G401 (cell line): ENCODE data around the gene SLC28A2. TPM values are rescaled to one million over a fixed set of nuclear protein-coding genes. Genes with fewer than 3 reads are reported as not detected.
A peak's percentile ranks its signal among the peaks of the same experiment; 100 is the strongest.
"Not testable (repeated sequence)": the region's sequence is repeated elsewhere in the genome, so short reads cannot be mapped to it uniquely, and the experiment has no call there.

ENCODE experiments used
- DNase-seq: peaks from one replicate; pipeline ENCODE4 v3.0.0-alpha.2; 2015; ENCODE audit warnings: low spot score
- in situ Hi-C: cut with HindIII; loops from 2 replicates; pipeline ENCODE4 v1.10.0; 2016; ENCODE audit warnings: low sequenced_read_pairs, mixed read lengths
- total RNA-seq: library from RNA; depleted of rRNA; stranded (reverse); fragments of >200 nt; shearing (Covaris generic); gene quantifications from 2 replicates; pipeline ENCODE4 v1.2.3, GENCODE V29; 2014; rRNA removed

Gene SLC28A2
- total RNA-seq: not detected in 2 replicates

- in situ Hi-C loops: no loop called here
- DNase-seq: no peak
These were observed at the start of gene SLC28A2 for GRCh38 chr15:45251888-45252287. TSS of gene SLC28A2 (plus strand) at chr15:45252234. CDS start at chr15:45253216, 982 bp downstream.

- in situ Hi-C loops: loop anchor here (10.0 kb wide), 1 partner anchor 192 kb away; no protein-coding TSS in a partner anchor
- DNase-seq: no peak
These were observed 48.9 kb upstream of the SLC28A2 start for GRCh38 chr15:45203182-45203581.

- peak; percentile 43 for DNase-seq
These were observed 46.8 kb upstream of the SLC28A2 start for GRCh38 chr15:45205192-45205591.

GRCh38 chr15:45212493-45212892 is 39.5 kb upstream of the SLC28A2 start:
- no peak for DNase-seq
- in situ Hi-C loops: no loop called here

More at GRCh38 chr15:45205192-45205591, 46.8 kb upstream of the SLC28A2 start:
- in situ Hi-C loops: loop anchor here (10.0 kb wide), 1 partner anchor 190 kb away; no protein-coding TSS in a partner anchor

- in situ Hi-C loops: no loop called here
- no peak for DNase-seq
These were observed 30.9 kb upstream of the SLC28A2 start for GRCh38 chr15:45221053-45221599.

- no peak for DNase-seq
- in situ Hi-C loops: no loop called here
These were observed 30.1 kb upstream of the SLC28A2 start for GRCh38 chr15:45221967-45222366.

- DNase-seq: no peak
- in situ Hi-C loops: no loop called here
These were observed 27.3 kb upstream of the SLC28A2 start for GRCh38 chr15:45224621-45225217.

- in situ Hi-C loops: no loop called here
- DNase-seq: no peak
These were observed 26.3 kb upstream of the SLC28A2 start for GRCh38 chr15:45225506-45226273.

- in situ Hi-C loops: no loop called here
- no peak for DNase-seq
These were observed 23.1 kb upstream of the SLC28A2 start for GRCh38 chr15:45228931-45229330.

GRCh38 chr15:45230245-45230965 is 21.6 kb upstream of the SLC28A2 start:
- no peak for DNase-seq
- in situ Hi-C loops: no loop called here

GRCh38 chr15:45231132-45231531 is 20.9 kb upstream of the SLC28A2 start:
- DNase-seq: no peak
- in situ Hi-C loops: no loop called here

GRCh38 chr15:45231864-45232562 is 20.0 kb upstream of the SLC28A2 start:
- in situ Hi-C loops: no loop called here
- no peak for DNase-seq

GRCh38 chr15:45234562-45235235 is 17.3 kb upstream of the SLC28A2 start:
- in situ Hi-C loops: no loop called here
- DNase-seq: no peak

GRCh38 chr15:45236806-45237205 is 15.2 kb upstream of the SLC28A2 start:
- in situ Hi-C loops, DNase-seq: not testable (repeated sequence)

- in situ Hi-C loops: no loop called here
These were observed 9.7 kb upstream of the SLC28A2 start for GRCh38 chr15:45242289-45242688.

GRCh38 chr15:45249125-45249780 is 2.8 kb upstream of the SLC28A2 start:
- no peak for DNase-seq
- in situ Hi-C loops: no loop called here

More at GRCh38 chr15:45242289-45242688, 9.7 kb upstream of the SLC28A2 start:
- no peak for DNase-seq

GRCh38 chr15:45253330-45253729 is 1.3 kb downstream of the SLC28A2 start:
- DNase-seq: no peak
- in situ Hi-C loops: no loop called here

GRCh38 chr15:45254405-45254804 is 2.4 kb downstream of the SLC28A2 start:
- in situ Hi-C loops: no loop called here

More at GRCh38 chr15:45254405-45254804, 2.4 kb downstream of the SLC28A2 start:
- no peak for DNase-seq
